HL-60 (cell line): Measurements from ENCODE around the gene RHAG.
"Not testable (repeated sequence)": the region's sequence is repeated elsewhere in the genome, so short reads cannot be mapped to it uniquely, and the experiment has no call there.

ENCODE experiments used
- POLR2AphosphoS5 ChIP-seq: IDR thresholded peaks from 2 replicates; pipeline ENCODE4 v1.6.1; 2012; ENCODE audit warnings: low read depth
- SPI1 ChIP-seq: IDR thresholded peaks from 2 replicates; pipeline ENCODE4 v1.6.1; 2012; ENCODE audit warnings: low read depth, mild to moderate bottlenecking, borderline replicate concordance
- TF ChIP-seq, protein P1 (sequence below): IDR thresholded peaks from one replicate; pipeline ENCODE4 v1.5.1; 2011; ENCODE audit warnings: low read length, control low read depth, inconsistent platforms; ENCODE audit not compliant: insufficient read depth
- TF ChIP-seq, protein P2 (sequence below): IDR thresholded peaks from 2 replicates; pipeline ENCODE4 v1.6.1; 2012; ENCODE audit warnings: low read depth; ENCODE audit not compliant: insufficient replicate concordance

DNA sequence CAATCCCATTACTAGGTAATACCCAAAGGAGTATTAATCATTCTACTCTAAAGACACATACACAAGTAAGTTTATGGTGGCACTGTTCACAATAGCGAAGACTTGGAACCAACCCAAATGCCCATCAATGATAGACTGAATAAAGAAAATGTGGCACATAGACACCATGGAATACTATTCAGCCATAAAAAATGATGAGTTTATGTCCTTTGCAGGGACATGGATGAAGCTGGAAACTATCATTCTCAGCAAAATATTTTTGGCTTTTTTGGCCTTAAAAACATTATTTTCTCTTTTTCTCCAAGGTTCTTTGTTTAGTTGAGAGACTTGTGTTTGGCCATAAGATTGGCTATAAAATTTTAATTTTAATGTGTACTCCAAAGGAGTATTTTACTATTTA is 27.4 kb upstream of the RHAG start:
- TF ChIP-seq, protein P1, sequence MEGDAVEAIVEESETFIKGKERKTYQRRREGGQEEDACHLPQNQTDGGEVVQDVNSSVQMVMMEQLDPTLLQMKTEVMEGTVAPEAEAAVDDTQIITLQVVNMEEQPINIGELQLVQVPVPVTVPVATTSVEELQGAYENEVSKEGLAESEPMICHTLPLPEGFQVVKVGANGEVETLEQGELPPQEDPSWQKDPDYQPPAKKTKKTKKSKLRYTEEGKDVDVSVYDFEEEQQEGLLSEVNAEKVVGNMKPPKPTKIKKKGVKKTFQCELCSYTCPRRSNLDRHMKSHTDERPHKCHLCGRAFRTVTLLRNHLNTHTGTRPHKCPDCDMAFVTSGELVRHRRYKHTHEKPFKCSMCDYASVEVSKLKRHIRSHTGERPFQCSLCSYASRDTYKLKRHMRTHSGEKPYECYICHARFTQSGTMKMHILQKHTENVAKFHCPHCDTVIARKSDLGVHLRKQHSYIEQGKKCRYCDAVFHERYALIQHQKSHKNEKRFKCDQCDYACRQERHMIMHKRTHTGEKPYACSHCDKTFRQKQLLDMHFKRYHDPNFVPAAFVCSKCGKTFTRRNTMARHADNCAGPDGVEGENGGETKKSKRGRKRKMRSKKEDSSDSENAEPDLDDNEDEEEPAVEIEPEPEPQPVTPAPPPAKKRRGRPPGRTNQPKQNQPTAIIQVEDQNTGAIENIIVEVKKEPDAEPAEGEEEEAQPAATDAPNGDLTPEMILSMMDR = not testable (repeated sequence)
- not testable (repeated sequence) for TF ChIP-seq POLR2AphosphoS5, SPI1
- TF ChIP-seq, protein P2, sequence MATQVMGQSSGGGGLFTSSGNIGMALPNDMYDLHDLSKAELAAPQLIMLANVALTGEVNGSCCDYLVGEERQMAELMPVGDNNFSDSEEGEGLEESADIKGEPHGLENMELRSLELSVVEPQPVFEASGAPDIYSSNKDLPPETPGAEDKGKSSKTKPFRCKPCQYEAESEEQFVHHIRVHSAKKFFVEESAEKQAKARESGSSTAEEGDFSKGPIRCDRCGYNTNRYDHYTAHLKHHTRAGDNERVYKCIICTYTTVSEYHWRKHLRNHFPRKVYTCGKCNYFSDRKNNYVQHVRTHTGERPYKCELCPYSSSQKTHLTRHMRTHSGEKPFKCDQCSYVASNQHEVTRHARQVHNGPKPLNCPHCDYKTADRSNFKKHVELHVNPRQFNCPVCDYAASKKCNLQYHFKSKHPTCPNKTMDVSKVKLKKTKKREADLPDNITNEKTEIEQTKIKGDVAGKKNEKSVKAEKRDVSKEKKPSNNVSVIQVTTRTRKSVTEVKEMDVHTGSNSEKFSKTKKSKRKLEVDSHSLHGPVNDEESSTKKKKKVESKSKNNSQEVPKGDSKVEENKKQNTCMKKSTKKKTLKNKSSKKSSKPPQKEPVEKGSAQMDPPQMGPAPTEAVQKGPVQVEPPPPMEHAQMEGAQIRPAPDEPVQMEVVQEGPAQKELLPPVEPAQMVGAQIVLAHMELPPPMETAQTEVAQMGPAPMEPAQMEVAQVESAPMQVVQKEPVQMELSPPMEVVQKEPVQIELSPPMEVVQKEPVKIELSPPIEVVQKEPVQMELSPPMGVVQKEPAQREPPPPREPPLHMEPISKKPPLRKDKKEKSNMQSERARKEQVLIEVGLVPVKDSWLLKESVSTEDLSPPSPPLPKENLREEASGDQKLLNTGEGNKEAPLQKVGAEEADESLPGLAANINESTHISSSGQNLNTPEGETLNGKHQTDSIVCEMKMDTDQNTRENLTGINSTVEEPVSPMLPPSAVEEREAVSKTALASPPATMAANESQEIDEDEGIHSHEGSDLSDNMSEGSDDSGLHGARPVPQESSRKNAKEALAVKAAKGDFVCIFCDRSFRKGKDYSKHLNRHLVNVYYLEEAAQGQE = not testable (repeated sequence)
